Measurements from ENCODE around the gene CPS1.

CPS1 gene

GRCh38 chr2:210556329-210556980 is at the start of gene CPS1:
CPS1 (plus strand) TSS chr2:210556599; CDS start chr2:210556734, 135 bp downstream.
- DNase-seq: no peak

- no peak for DNase-seq
Observed at GRCh38 chr2:210515911-210516310, 40.5 kb upstream of the CPS1 start.

- no peak for DNase-seq
Observed at GRCh38 chr2:210517264-210517663, 39.1 kb upstream of the CPS1 start.

GRCh38 chr2:210519594-210519993 is 36.8 kb upstream of the CPS1 start:
- no peak for DNase-seq

GRCh38 chr2:210522399-210522798 is 34.0 kb upstream of the CPS1 start:
- DNase-seq: no peak

GRCh38 chr2:210523650-210524289 is 32.6 kb upstream of the CPS1 start:
- DNase-seq: no peak

GRCh38 chr2:210524533-210524932 is 31.9 kb upstream of the CPS1 start:
- no peak for DNase-seq

GRCh38 chr2:210527286-210527685 is 29.1 kb upstream of the CPS1 start:
- no peak for DNase-seq

GRCh38 chr2:210528716-210529115 is 27.7 kb upstream of the CPS1 start:
- DNase-seq: no peak

- no peak for DNase-seq
Observed at GRCh38 chr2:210531050-210531449, 25.3 kb upstream of the CPS1 start.

GRCh38 chr2:210531482-210531881 is 24.9 kb upstream of the CPS1 start:
- no peak for DNase-seq

GRCh38 chr2:210533389-210533788 is 23.0 kb upstream of the CPS1 start:
- no peak for DNase-seq

GRCh38 chr2:210534879-210535278 is 21.5 kb upstream of the CPS1 start:
- no peak for DNase-seq

- no peak for DNase-seq
Observed at GRCh38 chr2:210536973-210537650, 19.3 kb upstream of the CPS1 start.

GRCh38 chr2:210539035-210539434 is 17.4 kb upstream of the CPS1 start:
- DNase-seq: no peak

- DNase-seq: no peak
Observed at GRCh38 chr2:210539578-210540416, 16.6 kb upstream of the CPS1 start.

GRCh38 chr2:210540471-210540870 is 15.9 kb upstream of the CPS1 start:
- DNase-seq: no peak

GRCh38 chr2:210540900-210541289 is 15.5 kb upstream of the CPS1 start:
- DNase-seq: no peak

GRCh38 chr2:210541290-210541902 is 15.0 kb upstream of the CPS1 start:
- no peak for DNase-seq

- no peak for DNase-seq
Observed at GRCh38 chr2:210544007-210544590, 12.3 kb upstream of the CPS1 start.

- DNase-seq: no peak
Observed at GRCh38 chr2:210544831-210545230, 11.6 kb upstream of the CPS1 start.

- DNase-seq: no peak
Observed at GRCh38 chr2:210546424-210547208, 9.8 kb upstream of the CPS1 start.
